Measurements from ENCODE around the gene DYNC1LI1.
"Not testable (repeated sequence)": the region's sequence is repeated elsewhere in the genome, so short reads cannot be mapped to it uniquely, and the experiment has no call there.

Gene DYNC1LI1

DNA sequence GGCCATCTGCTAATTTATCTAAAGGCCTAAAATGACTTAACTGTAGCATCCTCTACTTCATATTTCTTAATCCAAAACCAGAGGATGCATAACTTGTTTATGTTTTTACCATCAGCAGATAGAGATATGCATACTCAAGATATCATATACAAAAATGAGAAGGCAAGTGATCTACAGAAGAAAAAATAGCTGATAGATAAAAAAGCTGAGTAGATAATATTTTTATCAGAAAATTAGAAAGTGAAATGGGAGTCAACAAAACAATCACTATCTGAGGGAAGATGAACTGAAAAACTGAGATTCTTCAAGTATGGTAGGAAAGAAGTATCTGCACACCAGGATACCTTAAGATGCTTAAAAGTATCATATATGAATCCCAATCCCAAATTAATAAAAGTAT, 25.4 kb downstream of the DYNC1LI1 start:
- no peaks in the 10 kb centered on the region for H3K4me1 ChIP-seq (ENCODE audit: control insufficient read depth in 2 of 2, insufficient read depth in 2 of 2, low read length in 2 of 2)
- no peak overlapping the region for H3K27ac ChIP-seq (ENCODE audit: low read depth in 2 of 2, low read length in 2 of 2)
- H3K4me3 ChIP-seq (ENCODE audit: low read length in 2 of 2) = no peak overlapping the region
- no peaks in the 10 kb centered on the region for H3K27me3 ChIP-seq (ENCODE audit: control insufficient read depth in 2 of 2, insufficient read depth in 2 of 2, low read length in 2 of 2)
- H3K36me3 ChIP-seq (ENCODE audit: control insufficient read depth in 2 of 2, insufficient read depth in 2 of 2, low read length in 2 of 2) = peaks cover 0 to 2% of the 10 kb centered on the region in 2 donors
- no peak overlapping the region for H3K9ac ChIP-seq (ENCODE audit: low read depth in 1 of 2, low read length in 2 of 2)
- no peaks in the 10 kb centered on the region for H3K9me3 ChIP-seq (ENCODE audit: control insufficient read depth in 2 of 2, low read length in 2 of 2)

DNA sequence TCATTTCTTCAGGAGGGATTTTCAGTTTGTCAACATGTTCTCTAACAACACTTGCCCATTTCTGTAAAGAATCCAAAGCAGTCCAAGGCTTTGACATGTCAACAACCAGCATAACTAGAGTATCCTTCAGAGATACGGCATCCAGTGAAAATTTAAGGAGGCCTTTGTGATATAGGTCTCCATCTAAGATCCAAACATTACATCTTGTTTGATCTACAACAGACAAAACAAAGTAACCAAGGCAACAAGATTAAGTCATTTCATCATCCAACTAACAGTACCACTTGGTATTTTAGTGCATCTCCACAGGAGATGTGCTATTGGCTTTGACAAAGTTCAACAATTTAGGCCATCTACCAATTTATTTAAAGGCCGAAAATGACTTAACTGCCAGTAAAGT, 25.8 kb downstream of the DYNC1LI1 start:
- Histone ChIP-seq H3K36me3 (ENCODE audit: control insufficient read depth in 2 of 2, insufficient read depth in 2 of 2, low read length in 2 of 2) (peaks cover 0 to 2% of the 10 kb centered on the region in 2 donors), H3K27ac (ENCODE audit: low read depth in 2 of 2, low read length in 2 of 2) (no peak overlapping the region), H3K4me1 (ENCODE audit: control insufficient read depth in 2 of 2, insufficient read depth in 2 of 2, low read length in 2 of 2) (no peaks in the 10 kb centered on the region), H3K9me3 (ENCODE audit: control insufficient read depth in 2 of 2, low read length in 2 of 2) (no peaks in the 10 kb centered on the region), H3K9ac (ENCODE audit: low read depth in 1 of 2, low read length in 2 of 2) (no peak overlapping the region), H3K27me3 (ENCODE audit: control insufficient read depth in 2 of 2, insufficient read depth in 2 of 2, low read length in 2 of 2) (no peaks in the 10 kb centered on the region), H3K4me3 (ENCODE audit: low read length in 2 of 2) (no peak overlapping the region)

GRCh38 chr3:32542807-32543206, 27.9 kb downstream of the DYNC1LI1 start:
- H3K36me3 ChIP-seq (ENCODE audit: control insufficient read depth in 2 of 2, insufficient read depth in 2 of 2, low read length in 2 of 2) = peaks cover 0 to 2% of the 10 kb centered on the region in 2 donors
- no peak overlapping the region for H3K9ac ChIP-seq (ENCODE audit: low read depth in 1 of 2, low read length in 2 of 2)

GRCh38 chr3:32540899-32541298, 29.8 kb downstream of the DYNC1LI1 start:
- H3K36me3 ChIP-seq (ENCODE audit: control insufficient read depth in 2 of 2, insufficient read depth in 2 of 2, low read length in 2 of 2) = peaks cover 0 to 2% of the 10 kb centered on the region in 2 donors
- no peaks in the 10 kb centered on the region for H3K27me3 ChIP-seq (ENCODE audit: control insufficient read depth in 2 of 2, insufficient read depth in 2 of 2, low read length in 2 of 2)
- no peaks in the 10 kb centered on the region for H3K4me1 ChIP-seq (ENCODE audit: control insufficient read depth in 2 of 2, insufficient read depth in 2 of 2, low read length in 2 of 2)
- no peaks in the 10 kb centered on the region for H3K9me3 ChIP-seq (ENCODE audit: control insufficient read depth in 2 of 2, low read length in 2 of 2)
- H3K27ac ChIP-seq (ENCODE audit: low read depth in 2 of 2, low read length in 2 of 2) = no peak overlapping the region
- no peak overlapping the region for H3K9ac ChIP-seq (ENCODE audit: low read depth in 1 of 2, low read length in 2 of 2)
- H3K4me3 ChIP-seq (ENCODE audit: low read length in 2 of 2) = no peak overlapping the region

More at GRCh38 chr3:32542807-32543206, 27.9 kb downstream of the DYNC1LI1 start:
- Histone ChIP-seq H3K9me3 (ENCODE audit: control insufficient read depth in 2 of 2, low read length in 2 of 2) (no peaks in the 10 kb centered on the region), H3K4me1 (ENCODE audit: control insufficient read depth in 2 of 2, insufficient read depth in 2 of 2, low read length in 2 of 2) (no peaks in the 10 kb centered on the region), H3K4me3 (ENCODE audit: low read length in 2 of 2) (no peak overlapping the region), H3K27ac (ENCODE audit: low read depth in 2 of 2, low read length in 2 of 2) (no peak overlapping the region), H3K27me3 (ENCODE audit: control insufficient read depth in 2 of 2, insufficient read depth in 2 of 2, low read length in 2 of 2) (no peaks in the 10 kb centered on the region)

- Histone ChIP-seq H3K36me3 (ENCODE audit: control insufficient read depth in 2 of 2, insufficient read depth in 2 of 2, low read length in 2 of 2) (peaks cover 19 to 20% of the 10 kb centered on the region in 2 donors), H3K4me3 (ENCODE audit: low read length in 2 of 2) (no peak overlapping the region), H3K4me1 (ENCODE audit: control insufficient read depth in 2 of 2, insufficient read depth in 2 of 2, low read length in 2 of 2) (no peaks in the 10 kb centered on the region), H3K9ac (ENCODE audit: low read depth in 1 of 2, low read length in 2 of 2) (no peak overlapping the region), H3K9me3 (ENCODE audit: control insufficient read depth in 2 of 2, low read length in 2 of 2) (no peaks in the 10 kb centered on the region), H3K27ac (ENCODE audit: low read depth in 2 of 2, low read length in 2 of 2) (no peak overlapping the region), H3K27me3 (ENCODE audit: control insufficient read depth in 2 of 2, insufficient read depth in 2 of 2, low read length in 2 of 2) (no peaks in the 10 kb centered on the region)
Observed at GRCh38 chr3:32532434-32532833, 38.2 kb downstream of the DYNC1LI1 start.

DNA sequence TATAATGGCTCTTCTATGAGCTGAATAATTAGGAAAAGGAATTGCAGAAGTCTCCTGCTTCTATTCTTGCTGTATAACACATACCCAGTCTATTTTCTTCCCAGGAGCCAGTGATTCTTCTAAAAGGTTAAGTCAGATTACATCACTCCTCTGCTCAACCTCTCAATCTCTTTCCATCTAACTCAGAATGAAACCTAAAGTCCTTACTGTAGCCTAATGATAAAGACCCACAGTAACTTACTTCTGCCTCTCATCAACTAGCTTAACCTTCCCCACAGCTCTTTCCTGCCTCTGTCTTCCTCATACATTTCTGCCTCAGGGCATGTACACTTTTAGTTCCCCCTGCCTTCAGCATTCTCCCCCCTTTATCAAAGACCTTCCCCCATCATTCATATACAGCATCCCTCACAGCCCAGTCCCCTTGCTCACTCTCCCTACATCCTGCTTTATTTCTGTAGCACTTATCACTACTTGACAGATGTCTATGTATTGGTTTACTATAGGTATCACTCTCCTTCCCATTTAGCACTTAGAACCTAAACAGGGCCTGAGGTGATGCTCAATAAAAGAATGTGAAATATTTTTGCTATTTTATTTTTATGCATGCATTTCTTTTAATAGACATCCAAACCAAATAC, 39.5 kb downstream of the DYNC1LI1 start:
- no peak overlapping the region for H3K9ac ChIP-seq (ENCODE audit: low read depth in 1 of 2, low read length in 2 of 2)
- no peaks in the 10 kb centered on the region for H3K9me3 ChIP-seq (ENCODE audit: control insufficient read depth in 2 of 2, low read length in 2 of 2)
- H3K4me3 ChIP-seq (ENCODE audit: low read length in 2 of 2) = no peak overlapping the region
- H3K4me1 ChIP-seq (ENCODE audit: control insufficient read depth in 2 of 2, insufficient read depth in 2 of 2, low read length in 2 of 2) = no peaks in the 10 kb centered on the region
- H3K27me3 ChIP-seq (ENCODE audit: control insufficient read depth in 2 of 2, insufficient read depth in 2 of 2, low read length in 2 of 2) = no peaks in the 10 kb centered on the region
- H3K27ac ChIP-seq (ENCODE audit: low read depth in 2 of 2, low read length in 2 of 2) = no peak overlapping the region
- peaks cover 30% of the 10 kb centered on the region in 2 donors for H3K36me3 ChIP-seq (ENCODE audit: control insufficient read depth in 2 of 2, insufficient read depth in 2 of 2, low read length in 2 of 2)

GRCh38 chr3:32525720-32526119, 44.9 kb downstream of the DYNC1LI1 start:
- Histone ChIP-seq H3K9me3 (ENCODE audit: control insufficient read depth in 2 of 2, low read length in 2 of 2) (no peaks in the 10 kb centered on the region), H3K27me3 (ENCODE audit: control insufficient read depth in 2 of 2, insufficient read depth in 2 of 2, low read length in 2 of 2) (no peaks in the 10 kb centered on the region), H3K9ac (ENCODE audit: low read depth in 1 of 2, low read length in 2 of 2) (no peak overlapping the region), H3K27ac (ENCODE audit: low read depth in 2 of 2, low read length in 2 of 2) (no peak overlapping the region), H3K4me1 (ENCODE audit: control insufficient read depth in 2 of 2, insufficient read depth in 2 of 2, low read length in 2 of 2) (no peaks in the 10 kb centered on the region), H3K36me3 (ENCODE audit: control insufficient read depth in 2 of 2, insufficient read depth in 2 of 2, low read length in 2 of 2) (peaks cover 32 to 33% of the 10 kb centered on the region in 2 donors), H3K4me3 (ENCODE audit: low read length in 2 of 2) (no peak overlapping the region)

GRCh38 chr3:32522682-32523081, 48.0 kb downstream of the DYNC1LI1 start:
- peaks cover 16 to 19% of the 10 kb centered on the region in 2 donors for H3K36me3 ChIP-seq (ENCODE audit: control insufficient read depth in 2 of 2, insufficient read depth in 2 of 2, low read length in 2 of 2)
- H3K9ac ChIP-seq (ENCODE audit: low read depth in 1 of 2, low read length in 2 of 2) = no peak overlapping the region
- no peak overlapping the region for H3K27ac ChIP-seq (ENCODE audit: low read depth in 2 of 2, low read length in 2 of 2)
- no peaks in the 10 kb centered on the region for H3K4me1 ChIP-seq (ENCODE audit: control insufficient read depth in 2 of 2, insufficient read depth in 2 of 2, low read length in 2 of 2)
- H3K4me3 ChIP-seq (ENCODE audit: low read length in 2 of 2) = no peak overlapping the region
- H3K9me3 ChIP-seq (ENCODE audit: control insufficient read depth in 2 of 2, low read length in 2 of 2) = no peaks in the 10 kb centered on the region
- H3K27me3 ChIP-seq (ENCODE audit: control insufficient read depth in 2 of 2, insufficient read depth in 2 of 2, low read length in 2 of 2) = no peaks in the 10 kb centered on the region

DNA sequence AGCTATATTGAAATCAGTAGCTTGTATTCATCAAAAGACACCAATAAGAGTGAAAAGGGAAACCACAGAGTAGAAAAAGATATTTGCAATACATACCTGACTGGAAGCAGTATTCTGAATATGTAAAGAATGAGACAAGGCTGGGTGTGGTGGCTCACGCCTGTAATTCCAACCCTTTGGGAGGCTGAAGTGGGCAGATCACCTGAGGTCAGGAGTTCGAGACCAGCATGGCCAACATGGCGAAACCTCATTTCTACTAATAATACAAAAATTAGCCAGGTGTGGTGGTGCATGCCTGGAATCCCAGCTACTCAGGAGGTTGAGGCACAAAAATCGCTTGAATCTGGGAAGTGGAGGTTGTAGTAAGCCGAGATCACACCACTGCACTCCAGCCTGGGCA, 51.7 kb downstream of the DYNC1LI1 start:
- H3K27me3 ChIP-seq (ENCODE audit: control insufficient read depth in 2 of 2, insufficient read depth in 2 of 2, low read length in 2 of 2); H3K9ac ChIP-seq (ENCODE audit: low read depth in 1 of 2, low read length in 2 of 2); H3K27ac ChIP-seq (ENCODE audit: low read depth in 2 of 2, low read length in 2 of 2); H3K4me3 ChIP-seq (ENCODE audit: low read length in 2 of 2); H3K36me3 ChIP-seq (ENCODE audit: control insufficient read depth in 2 of 2, insufficient read depth in 2 of 2, low read length in 2 of 2); H3K4me1 ChIP-seq (ENCODE audit: control insufficient read depth in 2 of 2, insufficient read depth in 2 of 2, low read length in 2 of 2); H3K9me3 ChIP-seq (ENCODE audit: control insufficient read depth in 2 of 2, low read length in 2 of 2): not testable (repeated sequence)

GRCh38 chr3:32516751-32517150, 53.9 kb downstream of the DYNC1LI1 start:
- H3K9me3 ChIP-seq (ENCODE audit: control insufficient read depth in 2 of 2, low read length in 2 of 2); H3K4me1 ChIP-seq (ENCODE audit: control insufficient read depth in 2 of 2, insufficient read depth in 2 of 2, low read length in 2 of 2); H3K27me3 ChIP-seq (ENCODE audit: control insufficient read depth in 2 of 2, insufficient read depth in 2 of 2, low read length in 2 of 2); H3K36me3 ChIP-seq (ENCODE audit: control insufficient read depth in 2 of 2, insufficient read depth in 2 of 2, low read length in 2 of 2); H3K27ac ChIP-seq (ENCODE audit: low read depth in 2 of 2, low read length in 2 of 2); H3K9ac ChIP-seq (ENCODE audit: low read depth in 1 of 2, low read length in 2 of 2): not testable (repeated sequence)
- peak overlapping the region in 1 of 2 donors; percentile 20 for H3K4me3 ChIP-seq (ENCODE audit: low read length in 2 of 2)

- no peaks in the 10 kb centered on the region for H3K27me3 ChIP-seq (ENCODE audit: control insufficient read depth in 2 of 2, insufficient read depth in 2 of 2, low read length in 2 of 2)
- no peak overlapping the region for H3K9ac ChIP-seq (ENCODE audit: low read depth in 1 of 2, low read length in 2 of 2)
- peaks cover 0 to 4% of the 10 kb centered on the region in 2 donors for H3K4me1 ChIP-seq (ENCODE audit: control insufficient read depth in 2 of 2, insufficient read depth in 2 of 2, low read length in 2 of 2)
- H3K4me3 ChIP-seq (ENCODE audit: low read length in 2 of 2) = no peak overlapping the region
- no peaks in the 10 kb centered on the region for H3K9me3 ChIP-seq (ENCODE audit: control insufficient read depth in 2 of 2, low read length in 2 of 2)
- no peaks in the 10 kb centered on the region for H3K36me3 ChIP-seq (ENCODE audit: control insufficient read depth in 2 of 2, insufficient read depth in 2 of 2, low read length in 2 of 2)
- H3K27ac ChIP-seq (ENCODE audit: low read depth in 2 of 2, low read length in 2 of 2) = no peak overlapping the region
Observed at GRCh38 chr3:32511005-32511404, 59.7 kb downstream of the DYNC1LI1 start.
